Thoracic aorta (tissue), 2 donors: Measurements from ENCODE around the gene CENPX. TPM values are rescaled to one million over a fixed set of nuclear protein-coding genes. Genes with fewer than 3 reads are reported as not detected.

ENCODE experiments used
- ATAC-seq: fragments of 150-250 bp; one replicate; pipeline ENCODE4 v1.8.0; 2017; ENCODE audit warnings: low read depth; ENCODE audit not compliant: insufficient number of reproducible peaks, low FRiP score
- DNase-seq: peaks from one replicate; pipeline ENCODE4 v3.0.0-alpha.2; 2020; ENCODE audit warnings: low spot score
- H3K27ac ChIP-seq, 2 donors: fragments of 200-600 bp; sonication (generic); 1 replicate in 1 of 2; 2 replicates in 1 of 2; pipeline ENCODE4 v1.5.1; 2016; ENCODE audit warnings: mild to moderate bottlenecking in 2 of 2, moderate library complexity in 2 of 2
- H3K27me3 ChIP-seq: fragments of 200-600 bp; sonication (generic); replicated peaks from 2 replicates; pipeline ENCODE4 v1.6.0; 2016; ENCODE audit warnings: mild to moderate bottlenecking; ENCODE audit not compliant: insufficient read depth
- H3K36me3 ChIP-seq: fragments of 200-600 bp; sonication (generic); one replicate; pipeline ENCODE4 v1.5.1; 2016
- H3K4me1 ChIP-seq, 2 donors: fragments of 200-600 bp; sonication (generic); 1 replicate in 1 of 2; 2 replicates in 1 of 2; pipeline versions ENCODE4 v1.5.1 to v1.6.0; 2016; ENCODE audit warnings: low read depth in 2 of 2, mild to moderate bottlenecking in 1 of 2; ENCODE audit not compliant: control insufficient read depth in 1 of 2
- H3K4me3 ChIP-seq: fragments of 200-600 bp; sonication (generic); 2 replicates; pipeline ENCODE4 v1.5.1; 2016; ENCODE audit warnings: mild to moderate bottlenecking
- H3K9me3 ChIP-seq: fragments of 200-600 bp; sonication (generic); 2 replicates; pipeline ENCODE4 v1.5.1; 2016
- total RNA-seq, 2 donors: library from RNA; depleted of rRNA; stranded (reverse); fragments of >200 nt; gene quantifications; one replicate each; pipeline versions ENCODE4 v1.1.0 to v1.2.3, GENCODE V29; 2016
- TF ChIP-seq, protein P1 (sequence below): fragments of 200-600 bp; sonication (generic); IDR thresholded peaks from one replicate; pipeline ENCODE4 v1.5.1; 2019; ENCODE audit warnings: antibody characterized with exemption

The CENPX gene
- total RNA-seq, 2 donors from 2014 or later = 31.4 to 40.4 TPM

- ATAC-seq = no peak
- H3K9me3 ChIP-seq = no peaks in the 10 kb centered on the region
- no peak overlapping the region for H3K4me3 ChIP-seq
- no peaks in the 10 kb centered on the region for H3K27me3 ChIP-seq
- no peak for DNase-seq
- TF ChIP-seq, protein P1, sequence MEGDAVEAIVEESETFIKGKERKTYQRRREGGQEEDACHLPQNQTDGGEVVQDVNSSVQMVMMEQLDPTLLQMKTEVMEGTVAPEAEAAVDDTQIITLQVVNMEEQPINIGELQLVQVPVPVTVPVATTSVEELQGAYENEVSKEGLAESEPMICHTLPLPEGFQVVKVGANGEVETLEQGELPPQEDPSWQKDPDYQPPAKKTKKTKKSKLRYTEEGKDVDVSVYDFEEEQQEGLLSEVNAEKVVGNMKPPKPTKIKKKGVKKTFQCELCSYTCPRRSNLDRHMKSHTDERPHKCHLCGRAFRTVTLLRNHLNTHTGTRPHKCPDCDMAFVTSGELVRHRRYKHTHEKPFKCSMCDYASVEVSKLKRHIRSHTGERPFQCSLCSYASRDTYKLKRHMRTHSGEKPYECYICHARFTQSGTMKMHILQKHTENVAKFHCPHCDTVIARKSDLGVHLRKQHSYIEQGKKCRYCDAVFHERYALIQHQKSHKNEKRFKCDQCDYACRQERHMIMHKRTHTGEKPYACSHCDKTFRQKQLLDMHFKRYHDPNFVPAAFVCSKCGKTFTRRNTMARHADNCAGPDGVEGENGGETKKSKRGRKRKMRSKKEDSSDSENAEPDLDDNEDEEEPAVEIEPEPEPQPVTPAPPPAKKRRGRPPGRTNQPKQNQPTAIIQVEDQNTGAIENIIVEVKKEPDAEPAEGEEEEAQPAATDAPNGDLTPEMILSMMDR = no peak
- H3K4me1 ChIP-seq = peaks cover 14 to 24% of the 10 kb centered on the region in 2 donors
- H3K27ac ChIP-seq = no peak overlapping the region
- H3K36me3 ChIP-seq = no peaks in the 10 kb centered on the region
These were observed 2.2 kb upstream of the CENPX start for GRCh38 chr17:82024859-82025258.

GRCh38 chr17:82023447-82024241, 966 bp upstream of the CENPX start:
- TF ChIP-seq, protein P1 = no peak
- Histone ChIP-seq H3K4me1 (peaks cover 14 to 23% of the 10 kb centered on the region in 2 donors), H3K9me3 (no peaks in the 10 kb centered on the region), H3K27me3 (no peaks in the 10 kb centered on the region), H3K36me3 (no peaks in the 10 kb centered on the region), H3K27ac (no peak overlapping the region), H3K4me3 (peak overlapping the region; percentile 89)
- ATAC-seq (no peak), DNase-seq (no peak)

DNA sequence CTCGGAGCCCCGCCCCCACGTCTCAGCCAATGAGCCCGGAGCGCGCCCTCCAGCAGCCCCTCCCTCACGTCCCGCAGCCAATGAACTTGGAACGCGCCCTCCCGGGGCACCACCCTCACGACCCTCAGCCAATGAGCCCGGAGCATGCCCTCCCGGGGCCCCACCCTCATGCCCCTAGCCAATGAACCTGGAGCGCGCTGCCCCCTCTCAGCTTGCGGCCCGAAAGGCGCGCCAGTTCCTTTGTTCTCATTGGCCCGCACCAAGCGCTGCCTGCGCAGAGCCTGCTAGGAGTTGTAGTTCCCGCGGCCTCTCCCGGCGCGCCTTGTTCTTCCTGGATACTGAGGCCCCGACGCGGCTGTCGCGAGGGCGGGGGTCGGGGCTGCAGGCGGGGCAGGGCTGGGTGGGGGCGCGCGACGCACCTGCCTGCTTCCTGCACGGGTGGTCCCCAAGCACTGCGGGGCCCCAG, 336 bp upstream of the CENPX start, which contains the start of gene LRRC45:
TSS of gene LRRC45 (plus strand) at position 325 of the 466 bp plus-strand sequence. CDS start 339 bp downstream, outside the sequence.
- ATAC-seq (peak; percentile 94), DNase-seq (peak; percentile 100)
- no peaks in the 10 kb centered on the region for H3K36me3 ChIP-seq
- no peaks in the 10 kb centered on the region for H3K27me3 ChIP-seq
- H3K9me3 ChIP-seq = no peaks in the 10 kb centered on the region
- H3K4me3 ChIP-seq = peak within 1 kb of the TSS; percentile 89
- TF ChIP-seq, protein P1 = no peak
- peaks cover 14 to 23% of the 10 kb centered on the region in 2 donors for H3K4me1 ChIP-seq
- peak within 1 kb of the TSS; percentile 23 to 63 for H3K27ac ChIP-seq

- no peaks in the 10 kb centered on the region for H3K9me3 ChIP-seq
- peak overlapping the region; percentile 89 for H3K4me3 ChIP-seq
- H3K27ac ChIP-seq = no peak overlapping the region
- DNase-seq (no peak), ATAC-seq (no peak)
- H3K4me1 ChIP-seq = peaks cover 14 to 23% of the 10 kb centered on the region in 2 donors
- no peaks in the 10 kb centered on the region for H3K36me3 ChIP-seq
- TF ChIP-seq, protein P1 = no peak
- no peaks in the 10 kb centered on the region for H3K27me3 ChIP-seq
These were observed 773 bp downstream of the CENPX start for GRCh38 chr17:82021900-82022309.

- Histone ChIP-seq H3K27me3 (no peaks in the 10 kb centered on the region), H3K9me3 (no peaks in the 10 kb centered on the region), H3K4me3 (peak overlapping the region; percentile 89), H3K4me1 (peaks cover 14 to 23% of the 10 kb centered on the region in 2 donors), H3K36me3 (no peaks in the 10 kb centered on the region), H3K27ac (no peak overlapping the region)
- TF ChIP-seq, protein P1 = peak; percentile 76
- DNase-seq (no peak), ATAC-seq (no peak)
These were observed 1.4 kb downstream of the CENPX start for GRCh38 chr17:82021107-82021899.
